Measurements from ENCODE around the gene PSENEN. TPM values are rescaled to one million over a fixed set of nuclear protein-coding genes. Genes with fewer than 3 reads are reported as not detected.

The PSENEN gene
- total RNA-seq, 1 experiment from 2014 or later = 65.0 TPM

- DNase-seq (ENCODE audit: unreplicated experiment) = peak; percentile 98
- H3K9me3 Mint-ChIP-seq (ENCODE audit: unreplicated experiment) = no peaks in the 10 kb centered on the region
- H3K27ac Mint-ChIP-seq (ENCODE audit: low read depth, unreplicated experiment) = peak overlapping the region; percentile 37
- peak overlapping the region; percentile 79 for H3K4me3 Mint-ChIP-seq (ENCODE audit: unreplicated experiment)
- intact Hi-C loops (cut with micrococcal nuclease) = no loop called here
- ChIA-PET POLR2A (interaction anchor here (1.0 to 2.3 kb wide), 2 partner anchors 54 to 58 kb away, joined by 4 to 10 read pairs; partner anchors contain the start of gene COX6B1), CTCF (interaction anchor here (0.5 to 2.2 kb wide), 5 partner anchors 8 to 234 kb away, joined by 3 to 7 read pairs (median 4); no protein-coding TSS in a partner anchor)
- H3K36me3 Mint-ChIP-seq (ENCODE audit: insufficient read depth, unreplicated experiment) = no peaks in the 10 kb centered on the region
- BruUV-seq (replicated peaks) = no TSS peak
- TF ChIP-seq, protein P1, sequence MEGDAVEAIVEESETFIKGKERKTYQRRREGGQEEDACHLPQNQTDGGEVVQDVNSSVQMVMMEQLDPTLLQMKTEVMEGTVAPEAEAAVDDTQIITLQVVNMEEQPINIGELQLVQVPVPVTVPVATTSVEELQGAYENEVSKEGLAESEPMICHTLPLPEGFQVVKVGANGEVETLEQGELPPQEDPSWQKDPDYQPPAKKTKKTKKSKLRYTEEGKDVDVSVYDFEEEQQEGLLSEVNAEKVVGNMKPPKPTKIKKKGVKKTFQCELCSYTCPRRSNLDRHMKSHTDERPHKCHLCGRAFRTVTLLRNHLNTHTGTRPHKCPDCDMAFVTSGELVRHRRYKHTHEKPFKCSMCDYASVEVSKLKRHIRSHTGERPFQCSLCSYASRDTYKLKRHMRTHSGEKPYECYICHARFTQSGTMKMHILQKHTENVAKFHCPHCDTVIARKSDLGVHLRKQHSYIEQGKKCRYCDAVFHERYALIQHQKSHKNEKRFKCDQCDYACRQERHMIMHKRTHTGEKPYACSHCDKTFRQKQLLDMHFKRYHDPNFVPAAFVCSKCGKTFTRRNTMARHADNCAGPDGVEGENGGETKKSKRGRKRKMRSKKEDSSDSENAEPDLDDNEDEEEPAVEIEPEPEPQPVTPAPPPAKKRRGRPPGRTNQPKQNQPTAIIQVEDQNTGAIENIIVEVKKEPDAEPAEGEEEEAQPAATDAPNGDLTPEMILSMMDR (IDR thresholded peaks at IDR 0.05; ENCODE audit: unreplicated experiment) = no peak
- H3K4me1 Mint-ChIP-seq (ENCODE audit: insufficient read depth, unreplicated experiment) = peaks cover 5% of the 10 kb centered on the region
- H3K27me3 Mint-ChIP-seq (ENCODE audit: insufficient read depth, unreplicated experiment) = no peaks in the 10 kb centered on the region
Measured at GRCh38 chr19:35702223-35703012, 43.0 kb upstream of the PSENEN start.

GRCh38 chr19:35703343-35703742, 42.1 kb upstream of the PSENEN start:
- H3K4me1 Mint-ChIP-seq (ENCODE audit: insufficient read depth, unreplicated experiment) = peaks cover 5% of the 10 kb centered on the region
- H3K4me3 Mint-ChIP-seq (ENCODE audit: unreplicated experiment) = peak overlapping the region; percentile 79

GRCh38 chr19:35704218-35704617, 41.2 kb upstream of the PSENEN start, which contains the start of gene ZBTB32:
TSS of gene ZBTB32 (plus strand) at chr19:35704558. CDS start at chr19:35714627, 10,069 bp downstream.
- intact Hi-C loops (cut with micrococcal nuclease) = no loop called here
- no TSS peak for BruUV-seq (replicated peaks)
- no peaks in the 10 kb centered on the region for H3K36me3 Mint-ChIP-seq (ENCODE audit: insufficient read depth, unreplicated experiment)
- CTCF ChIA-PET = interaction anchor here (0.6 to 2.2 kb wide), 2 partner anchors 10 to 284 kb away, joined by 4 to 7 read pairs; no protein-coding TSS in a partner anchor
- no peak for DNase-seq (ENCODE audit: unreplicated experiment)
- no peaks in the 10 kb centered on the region for H3K27me3 Mint-ChIP-seq (ENCODE audit: insufficient read depth, unreplicated experiment)
- POLR2A ChIA-PET = interaction anchor here (1.2 kb wide), 1 partner anchor 60 kb away, joined by 4 read pairs; no protein-coding TSS in a partner anchor
- no peak within 1 kb of the TSS for H3K4me3 Mint-ChIP-seq (ENCODE audit: unreplicated experiment)
- TF ChIP-seq, protein P1 (IDR thresholded peaks at IDR 0.05; ENCODE audit: unreplicated experiment) = no peak
- peaks cover 5% of the 10 kb centered on the region for H3K4me1 Mint-ChIP-seq (ENCODE audit: insufficient read depth, unreplicated experiment)
- H3K9me3 Mint-ChIP-seq (ENCODE audit: unreplicated experiment) = no peaks in the 10 kb centered on the region
- H3K27ac Mint-ChIP-seq (ENCODE audit: low read depth, unreplicated experiment) = no peak within 1 kb of the TSS

More at GRCh38 chr19:35703343-35703742, 42.1 kb upstream of the PSENEN start:
- ChIA-PET POLR2A (interaction anchor here (0.6 to 2.3 kb wide), 3 partner anchors 55 to 436 kb away, joined by 3 to 10 read pairs (median 4); partner anchors contain the start of gene COX6B1), CTCF (interaction anchor here (0.5 to 2.2 kb wide), 4 partner anchors 9 to 235 kb away, joined by 3 to 7 read pairs (median 4); no protein-coding TSS in a partner anchor)
- BruUV-seq (replicated peaks) = no TSS peak
- no peak for DNase-seq (ENCODE audit: unreplicated experiment)
- H3K9me3 Mint-ChIP-seq (ENCODE audit: unreplicated experiment) = no peaks in the 10 kb centered on the region
- H3K36me3 Mint-ChIP-seq (ENCODE audit: insufficient read depth, unreplicated experiment) = no peaks in the 10 kb centered on the region
- no peaks in the 10 kb centered on the region for H3K27me3 Mint-ChIP-seq (ENCODE audit: insufficient read depth, unreplicated experiment)
- TF ChIP-seq, protein P1 (IDR thresholded peaks at IDR 0.05; ENCODE audit: unreplicated experiment) = no peak
- no peak overlapping the region for H3K27ac Mint-ChIP-seq (ENCODE audit: low read depth, unreplicated experiment)
- intact Hi-C loops (cut with micrococcal nuclease) = no loop called here

DNA sequence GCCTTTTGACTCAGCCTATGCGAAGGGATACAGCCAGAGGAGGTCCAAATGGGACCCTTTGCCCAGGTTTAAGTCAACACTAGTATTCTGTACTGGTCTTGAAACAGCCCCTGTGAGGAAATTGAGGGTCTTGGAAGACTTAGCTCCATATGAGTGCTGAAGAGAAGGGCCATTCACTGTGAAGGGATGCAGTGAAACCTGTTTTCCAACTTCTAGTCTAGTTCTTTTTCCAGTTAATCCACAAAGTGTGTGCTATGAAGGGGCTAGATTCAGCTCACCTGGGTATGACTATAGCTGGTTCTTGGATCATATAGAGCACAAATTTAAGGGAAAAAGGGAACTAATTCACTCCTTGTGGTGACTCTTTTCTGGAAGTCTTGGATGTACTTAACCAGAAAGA, 37.1 kb upstream of the PSENEN start:
- BruUV-seq (replicated peaks) = no TSS peak
- no peak for DNase-seq (ENCODE audit: unreplicated experiment)
- TF ChIP-seq, protein P1 (IDR thresholded peaks at IDR 0.05; ENCODE audit: unreplicated experiment) = no peak
- ChIA-PET CTCF (interaction anchor here (0.7 to 1.7 kb wide), 5 partner anchors 12 to 224 kb away, joined by 3 to 5 read pairs (median 3); no protein-coding TSS in a partner anchor), POLR2A (no interaction called here)
- no peaks in the 10 kb centered on the region for H3K9me3 Mint-ChIP-seq (ENCODE audit: unreplicated experiment)
- no peaks in the 10 kb centered on the region for H3K36me3 Mint-ChIP-seq (ENCODE audit: insufficient read depth, unreplicated experiment)
- peaks cover 4% of the 10 kb centered on the region for H3K4me1 Mint-ChIP-seq (ENCODE audit: insufficient read depth, unreplicated experiment)
- H3K27ac Mint-ChIP-seq (ENCODE audit: low read depth, unreplicated experiment) = no peak overlapping the region
- H3K4me3 Mint-ChIP-seq (ENCODE audit: unreplicated experiment) = no peak overlapping the region
- H3K27me3 Mint-ChIP-seq (ENCODE audit: insufficient read depth, unreplicated experiment) = no peaks in the 10 kb centered on the region
- intact Hi-C loops (cut with micrococcal nuclease) = no loop called here
